Gastrocnemius medialis (tissue), 4 donors: ENCODE data around the gene TUBGCP3. TPM values are rescaled to one million over a fixed set of nuclear protein-coding genes. Genes with fewer than 3 reads are reported as not detected.
A peak's percentile ranks its signal among the peaks of the same experiment; 100 is the strongest.

Experiments used
- ATAC-seq, 2 donors: fragments of 150-250 bp; one replicate each; pipeline ENCODE4 v1.9.1; 2016
- DNase-seq, 2 donors: peaks; one replicate each; pipeline ENCODE4 v3.0.0-alpha.2; 2019
- H3K27ac ChIP-seq, 4 donors: fragments of 200-600 bp; sonication (generic); 1 replicate in 1 of 4; 2 replicates in 3 of 4; pipeline ENCODE4 v1.5.1; 2016 to 2018; ENCODE audit warnings: mild to moderate bottlenecking in 2 of 4, moderate library complexity in 1 of 4
- H3K27me3 ChIP-seq, 3 donors: fragments of 200-600 bp; sonication (generic) in 2 of 3; 1 replicate in 1 of 3; 2 replicates in 2 of 3; pipeline versions ENCODE4 v1.5.1 to v1.6.0; 2016 to 2019; ENCODE audit warnings: mild to moderate bottlenecking in 1 of 3, moderate library complexity in 1 of 3
- H3K36me3 ChIP-seq, 2 donors: fragments of 200-600 bp; sonication (generic) in 1 of 2; one replicate each; pipeline ENCODE4 v1.5.1; 2017 to 2018
- H3K4me1 ChIP-seq, 2 donors: fragments of 200-600 bp; sonication (generic) in 1 of 2; one replicate each; pipeline ENCODE4 v1.5.1; 2016 to 2017; ENCODE audit warnings: mild to moderate bottlenecking in 2 of 2
- H3K4me3 ChIP-seq, 4 donors: fragments of 200-600 bp; sonication (generic) in 3 of 4; 1 replicate in 1 of 4; 2 replicates in 3 of 4; pipeline ENCODE4 v1.5.1; 2016 to 2019; ENCODE audit warnings: mild to moderate bottlenecking in 2 of 4
- H3K9me3 ChIP-seq, 3 donors: fragments of 200-600 bp; sonication (generic) in 2 of 3; 1 replicate in 1 of 3; 2 replicates in 2 of 3; pipeline ENCODE4 v1.5.1; 2016 to 2019
- POLR2A ChIP-seq, 2 donors: fragments of 450-650 bp; IDR thresholded peaks; one replicate each; pipeline ENCODE4 v1.6.1; 2017; ENCODE audit warnings: antibody characterized with exemption in 2 of 2, mild to moderate bottlenecking in 2 of 2, moderate library complexity in 2 of 2
- in situ Hi-C, 4 donors: fragments of 200-750 bp; cut with MboI; loops; one replicate each; pipeline versions ENCODE4 v1.15.0 to v1.8.0; 2017; ENCODE audit warnings: low sequenced_read_pairs in 4 of 4
- intact Hi-C: fragments of 100-400 bp; cut with DNase I; formaldehyde crosslinking; loops from one replicate; pipeline ENCODE4 v1.15.1; 2023; ENCODE audit warnings: low total_unique reads
- total RNA-seq, 4 donors: library from RNA; depleted of rRNA; stranded (reverse); fragments of >200 nt; gene quantifications; one replicate each; pipeline versions ENCODE4 v1.1.0 to v1.2.3, GENCODE V29; 2016
- TF ChIP-seq, protein P1 (sequence below), 5 experiments: fragments of 450-650 bp in 3 of 5; fragments of 200-600 bp in 2 of 5; sonication (generic) in 2 of 5; IDR thresholded peaks in 4 of 5; conservative IDR thresholded peaks in 1 of 5; 1 replicate in 4 of 5; 2 replicates in 1 of 5; pipeline ENCODE4 v1.5.1; 2016 to 2019; ENCODE audit warnings: antibody characterized with exemption in 5 of 5, mild to moderate bottlenecking in 3 of 5, moderate library complexity in 3 of 5

TUBGCP3 gene, protein sequence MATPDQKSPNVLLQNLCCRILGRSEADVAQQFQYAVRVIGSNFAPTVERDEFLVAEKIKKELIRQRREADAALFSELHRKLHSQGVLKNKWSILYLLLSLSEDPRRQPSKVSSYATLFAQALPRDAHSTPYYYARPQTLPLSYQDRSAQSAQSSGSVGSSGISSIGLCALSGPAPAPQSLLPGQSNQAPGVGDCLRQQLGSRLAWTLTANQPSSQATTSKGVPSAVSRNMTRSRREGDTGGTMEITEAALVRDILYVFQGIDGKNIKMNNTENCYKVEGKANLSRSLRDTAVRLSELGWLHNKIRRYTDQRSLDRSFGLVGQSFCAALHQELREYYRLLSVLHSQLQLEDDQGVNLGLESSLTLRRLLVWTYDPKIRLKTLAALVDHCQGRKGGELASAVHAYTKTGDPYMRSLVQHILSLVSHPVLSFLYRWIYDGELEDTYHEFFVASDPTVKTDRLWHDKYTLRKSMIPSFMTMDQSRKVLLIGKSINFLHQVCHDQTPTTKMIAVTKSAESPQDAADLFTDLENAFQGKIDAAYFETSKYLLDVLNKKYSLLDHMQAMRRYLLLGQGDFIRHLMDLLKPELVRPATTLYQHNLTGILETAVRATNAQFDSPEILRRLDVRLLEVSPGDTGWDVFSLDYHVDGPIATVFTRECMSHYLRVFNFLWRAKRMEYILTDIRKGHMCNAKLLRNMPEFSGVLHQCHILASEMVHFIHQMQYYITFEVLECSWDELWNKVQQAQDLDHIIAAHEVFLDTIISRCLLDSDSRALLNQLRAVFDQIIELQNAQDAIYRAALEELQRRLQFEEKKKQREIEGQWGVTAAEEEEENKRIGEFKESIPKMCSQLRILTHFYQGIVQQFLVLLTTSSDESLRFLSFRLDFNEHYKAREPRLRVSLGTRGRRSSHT
- total RNA-seq, result 10 to 100 TPM in 3 of 4 donors, 1 to 10 TPM in 1; 10.0 to 14.3 (median 11.0) TPM

DNA sequence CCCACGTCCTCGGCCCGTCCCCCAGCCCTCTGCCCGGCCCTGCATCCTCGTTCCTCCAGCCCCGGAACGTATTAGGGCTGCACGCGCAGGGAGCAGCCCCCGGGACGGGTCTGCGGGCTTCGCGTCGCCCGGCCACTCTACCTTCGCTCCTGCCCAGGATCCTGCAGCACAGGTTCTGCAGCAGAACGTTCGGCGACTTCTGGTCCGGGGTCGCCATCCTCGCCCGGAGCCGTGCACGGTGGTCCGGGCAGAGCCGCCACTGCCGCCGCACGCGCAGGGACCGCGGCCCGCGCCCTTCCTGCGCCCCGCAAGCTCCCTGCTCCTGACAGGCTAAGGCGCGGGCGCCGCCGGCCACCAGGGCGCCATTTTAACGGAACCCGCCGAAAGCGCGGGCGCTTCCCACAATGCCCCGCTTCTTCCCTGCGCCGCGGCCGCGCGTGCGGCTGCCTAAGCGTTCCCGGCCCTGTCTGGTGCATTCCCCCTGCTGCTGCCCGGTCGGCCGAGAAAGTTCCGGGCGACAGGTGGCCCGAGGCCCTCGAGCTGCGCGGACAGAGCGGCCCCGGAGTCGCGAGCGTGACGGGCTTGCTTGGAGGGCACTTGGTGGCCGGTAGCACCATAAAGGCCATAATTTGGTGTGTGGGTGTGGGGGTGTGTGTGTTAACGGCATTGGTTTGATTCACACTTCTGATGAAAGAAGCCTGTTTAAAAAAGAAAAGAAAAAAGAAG lies at the start of gene TUBGCP3:
TSS of gene TUBGCP3 (minus strand) at position 390 of the 726 bp plus-strand sequence. CDS start at position 217, 173 bp downstream.
- Histone ChIP-seq H3K36me3 (no peaks in the 10 kb centered on the region), H3K27ac (peak within 1 kb of the TSS; percentile 93 to 98 (median 96)), H3K9me3 (no peaks in the 10 kb centered on the region), H3K4me3 (peak within 1 kb of the TSS; percentile 86 to 97 (median 95)), H3K27me3 (no peaks in the 10 kb centered on the region), H3K4me1 (peaks cover 8 to 16% of the 10 kb centered on the region in 2 donors)
- TF ChIP-seq POLR2A (IDR thresholded peaks at IDR 0.05), result peak; percentile 11 to 27
- TF ChIP-seq, protein P1, sequence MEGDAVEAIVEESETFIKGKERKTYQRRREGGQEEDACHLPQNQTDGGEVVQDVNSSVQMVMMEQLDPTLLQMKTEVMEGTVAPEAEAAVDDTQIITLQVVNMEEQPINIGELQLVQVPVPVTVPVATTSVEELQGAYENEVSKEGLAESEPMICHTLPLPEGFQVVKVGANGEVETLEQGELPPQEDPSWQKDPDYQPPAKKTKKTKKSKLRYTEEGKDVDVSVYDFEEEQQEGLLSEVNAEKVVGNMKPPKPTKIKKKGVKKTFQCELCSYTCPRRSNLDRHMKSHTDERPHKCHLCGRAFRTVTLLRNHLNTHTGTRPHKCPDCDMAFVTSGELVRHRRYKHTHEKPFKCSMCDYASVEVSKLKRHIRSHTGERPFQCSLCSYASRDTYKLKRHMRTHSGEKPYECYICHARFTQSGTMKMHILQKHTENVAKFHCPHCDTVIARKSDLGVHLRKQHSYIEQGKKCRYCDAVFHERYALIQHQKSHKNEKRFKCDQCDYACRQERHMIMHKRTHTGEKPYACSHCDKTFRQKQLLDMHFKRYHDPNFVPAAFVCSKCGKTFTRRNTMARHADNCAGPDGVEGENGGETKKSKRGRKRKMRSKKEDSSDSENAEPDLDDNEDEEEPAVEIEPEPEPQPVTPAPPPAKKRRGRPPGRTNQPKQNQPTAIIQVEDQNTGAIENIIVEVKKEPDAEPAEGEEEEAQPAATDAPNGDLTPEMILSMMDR (IDR thresholded peaks at IDR 0.05 in 4 of 5, conservative IDR thresholded peaks at IDR 0.05 in 1 of 5), result peak; percentile 4 to 34 (median 23)
- intact Hi-C loops, result loop anchor here (1.0 kb wide), 2 partner anchors 18 to 101 kb away; no protein-coding TSS in a partner anchor
- DNase-seq (peak; percentile 61 to 80), ATAC-seq (peak; percentile 90 to 92)
- in situ Hi-C loops, result no loop called here

DNA sequence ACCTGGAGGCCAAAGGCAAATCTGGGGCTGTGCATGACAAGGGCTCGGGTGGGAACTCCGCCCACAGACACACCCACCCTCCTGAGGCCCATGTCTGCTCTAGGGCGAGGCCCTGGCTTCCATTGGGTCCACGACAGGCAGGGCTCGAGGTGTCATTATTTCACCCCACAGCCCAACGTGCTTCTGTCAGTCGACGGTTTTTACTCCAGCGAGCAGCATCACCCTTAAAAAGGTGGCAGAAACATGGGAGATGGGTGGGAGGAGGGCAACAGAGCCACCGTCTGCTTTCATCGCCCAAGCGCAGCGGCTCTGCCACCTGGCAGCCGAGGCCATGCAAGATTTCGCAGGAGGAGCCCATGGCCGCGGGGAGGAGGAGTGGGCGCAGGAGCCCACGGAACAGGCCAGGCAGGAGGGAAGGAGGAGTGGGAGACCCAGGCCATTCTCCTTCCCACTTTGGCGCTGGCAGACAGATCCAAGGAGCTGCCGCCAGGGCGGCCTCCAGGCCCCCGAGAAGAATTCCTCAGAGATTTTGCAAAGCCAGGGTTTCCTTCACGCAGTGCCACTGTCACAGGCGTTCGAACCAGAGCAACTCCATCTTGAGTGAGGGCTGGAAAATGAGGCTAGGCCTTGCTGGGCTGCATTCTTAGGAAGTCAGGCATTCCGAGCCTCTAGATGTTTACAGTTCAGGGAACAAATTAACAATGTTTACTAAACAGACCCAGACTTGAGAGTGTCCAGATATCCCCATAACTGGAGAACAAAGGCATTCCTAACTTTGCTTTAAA lies 49.3 kb upstream of the TUBGCP3 start:
- TF ChIP-seq, protein P1 (IDR thresholded peaks at IDR 0.05 in 4 of 5, conservative IDR thresholded peaks at IDR 0.05 in 1 of 5), result no peak
- no peak for TF ChIP-seq POLR2A (IDR thresholded peaks at IDR 0.05)
- in situ Hi-C loops, result loop anchor here in 2 of 4 donors (25.0 kb wide), 1 partner anchor 225 kb away; no protein-coding TSS in a partner anchor
- no peak overlapping the region for H3K27ac ChIP-seq
- intact Hi-C loops, result no loop called here
- H3K27me3 ChIP-seq, result peaks cover 18 to 34% (median 22%) of the 10 kb centered on the region in 3 donors
- H3K4me1 ChIP-seq, result no peaks in the 10 kb centered on the region
- DNase-seq (no peak), ATAC-seq (no peak)
- no peaks in the 10 kb centered on the region for H3K9me3 ChIP-seq
- no peaks in the 10 kb centered on the region for H3K36me3 ChIP-seq
- no peak overlapping the region for H3K4me3 ChIP-seq

DNA sequence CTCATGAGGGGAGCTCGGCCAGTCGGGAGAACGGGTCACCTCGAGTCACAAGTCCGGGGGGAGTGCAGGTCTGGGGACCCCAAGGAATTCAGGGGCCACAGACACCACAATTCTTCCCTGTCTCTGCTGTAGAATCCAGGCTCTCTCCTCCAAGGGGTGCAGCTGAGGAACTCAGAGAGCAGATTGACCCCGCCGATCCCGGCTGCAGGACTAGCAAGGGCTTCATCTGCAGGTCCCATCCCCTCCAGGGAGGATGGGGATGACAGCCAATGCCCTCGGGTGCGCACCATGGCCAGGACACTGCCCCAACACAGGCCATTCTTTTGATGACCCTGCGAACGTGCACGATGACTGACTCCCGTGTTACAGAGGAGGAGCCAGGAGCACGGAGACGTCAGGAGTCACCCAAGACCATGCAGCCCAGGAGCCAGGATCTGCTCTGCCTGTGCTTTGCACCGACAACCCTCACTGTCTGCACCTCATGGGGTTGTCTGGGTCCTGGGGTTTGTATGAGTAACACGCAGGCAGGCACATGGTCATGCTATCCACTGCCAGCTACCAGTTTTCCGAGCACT lies 48.5 kb upstream of the TUBGCP3 start:
- intact Hi-C loops, result no loop called here
- DNase-seq (no peak), ATAC-seq (no peak)
- H3K4me1 ChIP-seq, result no peaks in the 10 kb centered on the region
- H3K27me3 ChIP-seq, result peaks cover 18 to 34% (median 22%) of the 10 kb centered on the region in 3 donors
- H3K36me3 ChIP-seq, result no peaks in the 10 kb centered on the region
- H3K9me3 ChIP-seq, result no peaks in the 10 kb centered on the region
- no peak overlapping the region for H3K27ac ChIP-seq
- in situ Hi-C loops, result loop anchor here in 2 of 4 donors (25.0 kb wide), 1 partner anchor 226 kb away; no protein-coding TSS in a partner anchor
- H3K4me3 ChIP-seq, result no peak overlapping the region
- TF ChIP-seq, protein P1 (IDR thresholded peaks at IDR 0.05 in 4 of 5, conservative IDR thresholded peaks at IDR 0.05 in 1 of 5), result no peak
- no peak for TF ChIP-seq POLR2A (IDR thresholded peaks at IDR 0.05)
